HG03060 (cell line): ENCODE data around the gene INO80C.

Experiments
- ATAC-seq: cut with Tn5 transposase; IDR thresholded peaks from one replicate; pipeline ENCODE4 v1.9.1; 2021; ENCODE audit warnings: low read depth, moderate number of reproducible peaks; ENCODE audit not compliant: unreplicated experiment

Gene INO80C, protein sequence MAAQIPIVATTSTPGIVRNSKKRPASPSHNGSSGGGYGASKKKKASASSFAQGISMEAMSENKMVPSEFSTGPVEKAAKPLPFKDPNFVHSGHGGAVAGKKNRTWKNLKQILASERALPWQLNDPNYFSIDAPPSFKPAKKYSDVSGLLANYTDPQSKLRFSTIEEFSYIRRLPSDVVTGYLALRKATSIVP

DNA sequence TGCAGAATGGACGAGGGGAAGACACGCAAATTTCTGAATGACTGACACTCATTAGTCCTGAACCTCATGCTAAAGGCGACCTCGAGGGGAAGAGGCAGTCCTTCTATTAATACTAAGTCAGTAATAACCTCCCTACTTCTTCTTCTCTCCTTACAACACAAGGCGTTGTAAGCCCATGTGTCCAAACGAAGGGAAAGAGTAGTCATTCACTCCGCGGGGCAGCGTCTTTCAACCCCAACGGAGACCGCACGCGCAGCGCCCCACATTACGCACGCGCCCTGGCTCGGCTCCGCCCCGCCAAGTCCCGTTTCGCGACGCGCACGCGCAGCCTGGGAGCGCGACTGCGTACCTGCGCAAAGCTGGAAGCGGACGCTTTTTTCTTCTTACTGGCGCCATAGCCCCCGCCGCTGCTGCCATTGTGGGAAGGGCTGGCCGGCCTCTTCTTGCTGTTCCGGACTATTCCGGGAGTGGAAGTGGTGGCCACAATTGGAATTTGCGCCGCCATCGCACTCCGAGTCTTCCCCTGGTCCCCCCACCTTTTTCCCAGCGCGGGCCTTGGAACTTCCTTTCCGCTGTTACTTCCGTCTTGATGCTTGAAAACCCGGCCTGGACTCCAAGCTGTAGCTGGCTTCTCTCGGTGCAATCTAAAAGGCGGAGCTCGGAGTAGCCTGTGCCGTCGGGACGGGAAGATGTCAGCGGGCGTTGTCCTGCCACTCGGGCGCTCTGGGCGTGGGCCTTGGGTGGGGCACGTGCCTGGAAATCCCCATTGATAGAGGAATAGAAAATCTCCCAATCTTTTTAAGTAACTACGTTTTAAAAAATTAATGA is at the start of gene INO80C:
Gene INO80C, minus strand, starts transcription at position 591 of the 828 bp plus-strand sequence. Its CDS starts 86 bp downstream, at position 505.
- ATAC-seq = peak; percentile 80

DNA sequence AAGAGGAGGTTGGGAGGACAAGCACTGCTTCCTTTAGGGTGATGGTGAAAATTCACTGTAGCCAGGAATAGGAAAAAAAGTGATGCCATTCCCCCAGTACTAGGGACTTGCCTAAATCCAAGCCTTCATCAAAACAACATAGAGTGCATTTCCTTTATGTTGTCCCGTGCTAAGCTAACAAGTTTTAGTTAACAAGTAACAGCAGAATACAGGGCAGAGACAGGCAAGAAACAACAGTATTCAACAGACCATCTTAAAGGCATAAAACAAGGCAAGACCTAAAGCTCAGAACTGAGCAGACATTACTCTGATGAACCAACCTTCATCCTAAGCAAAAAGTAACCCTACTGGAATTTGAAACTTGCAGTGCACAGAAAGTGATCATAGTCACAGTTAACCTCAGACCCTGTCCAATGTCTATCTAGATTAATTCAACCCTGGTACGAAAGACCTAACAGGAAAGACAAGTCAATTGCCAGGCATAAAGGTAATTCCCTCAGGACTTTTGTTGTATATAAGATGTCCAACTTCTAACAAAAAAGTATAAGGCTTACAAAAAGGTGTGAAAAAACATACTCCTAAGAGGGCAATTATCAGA is 49.3 kb upstream of the INO80C start:
- no peak for ATAC-seq

DNA sequence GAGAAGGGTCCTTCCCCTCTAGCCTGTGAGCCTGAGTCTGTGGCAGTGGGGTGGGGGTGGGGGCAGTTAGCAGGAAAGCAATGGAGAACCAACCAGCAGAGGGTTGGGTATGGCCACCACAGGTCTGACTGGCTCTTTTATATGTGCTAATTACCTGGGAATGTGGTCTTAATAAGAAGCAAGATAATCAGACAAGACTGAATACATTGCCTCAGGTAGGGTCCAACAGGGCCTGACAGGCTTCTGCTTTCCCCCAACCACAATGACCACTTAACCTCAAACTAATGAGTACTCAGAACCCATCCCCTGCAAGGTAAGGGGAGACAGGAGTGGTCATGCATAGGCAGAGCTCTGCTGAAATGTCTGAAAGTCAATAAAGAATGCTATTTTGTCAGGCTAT is 44.6 kb upstream of the INO80C start:
- ATAC-seq = no peak

DNA sequence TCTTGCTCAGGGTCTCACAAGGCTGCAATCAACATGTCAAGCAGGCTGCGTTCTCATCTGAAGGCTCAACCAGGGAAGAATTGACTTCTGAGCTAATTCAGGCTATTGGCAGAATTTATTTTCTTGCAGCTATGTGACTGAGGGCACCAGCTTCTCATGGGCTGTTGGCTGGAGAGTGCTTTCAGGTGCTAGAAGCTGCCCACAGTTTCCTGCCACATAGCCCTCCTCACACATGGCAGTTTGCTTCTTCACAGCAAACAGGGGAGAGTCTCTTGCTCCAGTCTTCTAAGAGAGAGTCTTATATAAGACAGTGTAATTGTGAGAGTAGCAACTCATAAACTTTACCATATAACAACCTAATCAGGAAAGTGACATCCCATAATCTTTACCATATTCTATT is 37.5 kb upstream of the INO80C start:
- no peak for ATAC-seq

DNA sequence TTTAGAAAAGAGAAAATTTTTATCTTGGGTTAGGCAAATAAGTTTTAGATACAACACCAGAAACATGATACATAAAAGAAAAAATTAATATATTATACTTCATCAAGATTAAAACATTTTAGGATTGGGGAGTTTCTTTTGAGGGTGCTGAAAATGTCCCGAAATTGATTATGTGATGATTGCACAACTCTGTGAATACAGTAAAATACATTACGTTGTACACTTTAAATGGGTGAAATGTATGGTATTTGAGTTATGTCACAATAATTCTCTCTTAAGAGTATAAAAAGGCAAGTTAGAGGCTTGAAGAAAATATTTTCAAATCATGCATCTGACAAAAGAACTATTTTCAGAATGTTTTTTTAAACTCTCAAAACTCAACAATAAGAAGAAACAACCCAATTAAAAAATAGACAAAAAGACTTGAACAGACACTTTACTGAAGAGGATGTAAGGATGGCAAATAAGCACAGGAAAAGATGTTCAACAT is 36.2 kb upstream of the INO80C start:
- no peak for ATAC-seq

DNA sequence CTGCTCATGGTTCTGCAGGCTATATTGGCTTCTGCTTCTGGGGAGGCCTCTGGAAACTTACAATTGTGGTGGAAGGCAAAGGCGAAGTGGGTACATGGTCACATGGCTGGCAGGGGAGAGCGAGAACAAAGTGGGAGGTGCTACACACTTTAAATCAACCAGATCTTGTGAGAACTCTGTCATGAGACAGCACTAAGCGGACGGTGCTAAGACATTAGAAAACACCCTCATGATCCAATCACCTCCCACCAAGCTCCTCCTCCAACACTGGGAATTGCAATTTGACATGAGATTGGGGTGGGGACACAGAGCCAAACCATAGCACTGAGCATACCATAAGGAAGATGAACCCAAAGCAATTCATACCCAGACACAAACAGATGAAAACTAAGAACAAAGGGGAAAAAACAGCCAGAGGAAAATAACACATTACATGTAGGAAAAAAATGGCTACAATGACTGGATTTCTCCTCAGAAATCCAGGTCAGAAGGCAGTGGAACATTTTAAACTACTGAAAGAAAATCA is 31.1 kb upstream of the INO80C start:
- ATAC-seq = no peak

DNA sequence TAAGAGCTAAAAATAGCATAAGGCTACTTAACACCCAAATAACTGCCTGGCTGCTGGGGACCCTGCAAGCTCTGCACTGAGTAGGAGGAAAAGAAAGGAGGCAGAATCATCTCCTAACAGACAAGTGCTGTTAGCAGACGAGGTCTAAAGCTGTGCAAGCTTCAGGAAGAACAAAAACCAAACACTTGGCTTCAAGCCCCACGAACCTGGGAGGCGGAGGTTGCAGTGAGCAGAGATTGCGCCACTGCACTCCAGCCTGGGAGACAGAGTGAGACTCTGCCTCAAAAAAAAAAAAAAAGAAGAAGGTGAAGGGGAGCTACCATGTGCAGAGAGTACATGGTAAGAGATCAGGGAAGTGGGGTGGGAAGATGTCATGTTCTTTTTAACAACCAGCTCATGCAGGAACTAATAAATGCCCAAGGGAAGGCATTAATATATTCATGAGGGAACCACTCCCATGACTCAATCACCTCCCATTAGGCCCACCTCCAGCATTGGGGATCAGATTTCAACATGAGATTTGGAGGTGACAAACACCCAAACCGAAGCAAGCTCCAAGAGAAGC is 28.8 kb upstream of the INO80C start:
- no peak for ATAC-seq

DNA sequence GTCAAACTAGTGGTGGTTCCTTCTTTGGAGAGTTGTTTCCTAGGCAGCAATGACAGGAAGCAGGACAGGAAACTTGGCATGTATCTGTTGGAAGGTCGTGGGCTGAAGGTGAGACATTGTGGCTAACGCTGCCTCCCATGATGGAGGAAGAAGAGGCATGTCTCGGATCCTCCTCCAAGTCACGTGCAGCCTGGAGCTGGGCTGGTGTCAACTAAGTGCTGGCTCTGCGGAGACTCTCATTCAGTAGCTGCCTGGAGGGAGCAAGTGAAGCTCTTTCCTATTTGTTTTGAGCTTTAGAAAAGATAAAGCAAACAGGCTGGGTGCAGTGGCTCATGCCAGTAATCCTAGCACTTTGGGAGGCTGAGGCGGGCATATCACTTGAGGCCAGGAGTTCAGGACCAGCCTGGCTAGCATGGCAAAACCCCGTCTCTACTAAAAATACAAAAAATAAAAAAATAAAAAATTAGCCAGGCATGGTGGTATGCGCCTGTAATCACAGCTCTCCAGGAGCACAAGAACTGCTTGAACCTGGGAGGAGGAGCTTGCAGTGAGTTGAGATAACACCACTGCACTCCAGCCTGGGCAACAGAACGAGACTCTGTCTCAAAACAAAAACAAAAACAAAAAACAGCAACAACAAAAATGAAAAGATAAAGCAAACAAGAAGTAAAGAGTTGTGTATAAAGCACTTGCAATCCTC is 28.2 kb upstream of the INO80C start:
- no peak for ATAC-seq

DNA sequence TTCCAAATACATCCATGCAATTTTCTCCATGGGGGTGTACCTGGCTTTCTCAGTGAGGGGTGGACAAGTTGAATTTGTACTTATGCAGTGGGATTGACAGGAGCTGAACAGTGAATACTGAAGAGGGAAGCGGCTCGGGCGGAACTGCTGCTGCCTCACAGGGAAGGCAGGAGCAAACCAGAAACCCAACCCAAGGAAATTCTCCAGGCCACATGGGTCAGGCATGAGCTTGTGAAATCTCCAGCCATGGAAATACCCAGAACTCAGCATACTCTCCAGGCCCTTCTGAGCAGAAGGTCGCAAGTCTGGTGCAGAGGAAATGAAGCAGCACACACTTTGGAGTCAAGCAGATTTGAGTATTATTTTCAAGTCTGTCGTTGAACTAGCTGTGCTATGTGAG is 26.5 kb upstream of the INO80C start:
- no peak for ATAC-seq

DNA sequence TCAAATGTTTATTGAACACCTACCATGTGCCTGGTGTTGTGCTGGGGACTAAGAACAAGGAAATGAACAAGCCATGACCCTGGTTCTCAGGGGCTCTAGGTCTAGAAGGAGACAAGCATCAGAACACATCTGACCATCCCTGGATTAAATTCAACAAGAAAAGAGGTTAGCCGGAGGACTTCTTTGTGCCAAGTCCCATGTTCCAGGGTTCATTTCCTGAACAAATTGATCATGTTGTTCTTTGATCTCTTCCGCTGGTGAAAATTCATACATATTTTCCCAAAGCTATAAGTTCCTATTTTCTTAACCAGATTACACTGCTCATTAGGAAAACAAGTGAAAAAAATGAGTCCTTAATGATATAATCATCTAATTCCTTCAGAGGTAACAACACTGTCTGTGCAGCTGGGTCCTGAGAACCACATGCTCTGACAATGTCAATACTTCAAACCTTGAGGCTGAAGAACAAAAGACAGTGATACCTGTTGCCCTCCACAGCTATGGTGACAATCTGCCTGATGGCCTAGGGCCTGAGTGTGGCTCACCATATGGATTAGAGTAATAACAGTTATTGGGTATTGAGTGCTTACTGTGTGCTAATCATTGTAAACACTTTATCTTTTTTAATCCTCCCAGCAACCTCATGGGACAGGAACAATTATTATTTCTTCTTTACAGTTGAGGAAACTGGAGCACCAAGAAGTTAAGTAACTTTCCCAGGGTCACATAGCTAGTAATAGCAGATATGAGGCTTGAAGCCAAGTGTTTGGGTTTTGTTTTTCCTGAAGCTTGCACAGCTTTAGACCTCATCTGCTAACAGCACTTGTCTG is 24.6 kb upstream of the INO80C start:
- ATAC-seq = no peak

DNA sequence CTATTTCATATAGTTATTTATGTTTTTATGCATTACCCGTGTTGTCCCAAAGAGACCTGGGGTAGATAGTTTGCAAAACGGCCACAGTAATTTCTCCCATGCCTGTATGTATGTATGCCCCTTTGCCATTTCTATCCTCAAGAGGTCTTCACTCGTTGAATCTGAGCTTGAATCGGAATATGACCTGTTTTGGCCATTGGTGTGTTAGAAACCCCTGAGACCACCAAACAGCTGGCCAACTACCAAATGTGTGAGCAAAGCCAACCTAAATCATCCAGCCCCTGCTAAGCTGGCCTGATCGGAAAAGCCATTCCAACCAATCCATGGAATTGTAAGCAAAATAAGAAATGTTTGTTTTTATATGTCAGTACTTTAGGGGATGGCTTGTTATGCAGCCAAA is 23.4 kb upstream of the INO80C start:
- no peak for ATAC-seq

DNA sequence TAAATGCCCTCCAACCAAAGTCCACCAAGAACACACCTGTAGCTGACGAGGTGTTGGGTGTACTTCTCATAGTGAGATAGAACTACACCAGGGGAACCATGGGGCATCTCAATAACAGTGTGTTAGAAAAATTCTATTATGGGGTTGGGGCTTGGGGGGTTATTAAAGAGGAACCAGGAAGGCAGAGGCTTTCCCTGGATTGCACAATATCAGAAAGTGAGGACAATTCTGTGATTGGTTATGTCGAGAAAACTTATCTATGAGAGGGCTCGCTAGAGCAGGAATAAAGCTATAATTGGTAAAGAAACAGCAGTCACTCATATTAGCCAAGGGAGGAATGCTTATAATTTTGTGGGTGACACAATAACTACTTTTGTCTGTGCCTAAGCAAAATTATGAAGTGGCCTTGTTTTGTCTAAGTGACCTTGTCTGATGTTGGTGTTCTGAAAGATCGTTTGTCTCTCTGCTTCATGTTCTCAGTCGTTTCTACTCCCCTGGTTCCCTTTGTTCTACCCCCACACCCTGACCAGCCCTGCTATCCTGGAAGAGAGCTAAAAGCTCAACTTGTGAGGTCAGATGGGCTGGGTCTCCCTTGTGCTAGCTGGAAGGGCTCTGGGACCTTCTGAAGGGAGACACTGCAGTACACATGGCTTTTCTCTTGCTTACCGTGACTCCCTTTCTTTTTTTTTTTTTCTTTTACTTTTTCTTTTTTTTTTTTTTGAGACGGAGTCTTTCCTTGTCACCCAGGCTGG is 21.6 kb upstream of the INO80C start:
- ATAC-seq = no peak

DNA sequence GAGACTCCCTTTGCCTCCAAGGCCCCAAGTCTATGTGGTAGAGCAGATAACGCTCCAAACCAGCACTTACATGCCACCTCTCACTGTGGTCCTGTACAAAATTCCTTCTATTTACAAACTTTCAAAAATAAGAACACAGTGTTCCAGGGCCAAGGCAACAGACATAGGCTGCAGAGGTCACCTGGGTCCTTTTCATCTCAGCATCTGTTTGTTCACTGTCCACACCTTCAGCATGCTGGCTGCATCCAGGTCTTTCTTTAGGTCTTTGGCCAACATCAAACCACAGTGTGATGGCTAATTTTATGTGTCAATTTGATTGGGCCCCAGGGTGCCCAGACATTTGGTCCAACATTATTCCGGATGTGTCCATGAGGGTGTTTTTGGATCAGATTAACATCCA is 20.0 kb upstream of the INO80C start:
- ATAC-seq = no peak

DNA sequence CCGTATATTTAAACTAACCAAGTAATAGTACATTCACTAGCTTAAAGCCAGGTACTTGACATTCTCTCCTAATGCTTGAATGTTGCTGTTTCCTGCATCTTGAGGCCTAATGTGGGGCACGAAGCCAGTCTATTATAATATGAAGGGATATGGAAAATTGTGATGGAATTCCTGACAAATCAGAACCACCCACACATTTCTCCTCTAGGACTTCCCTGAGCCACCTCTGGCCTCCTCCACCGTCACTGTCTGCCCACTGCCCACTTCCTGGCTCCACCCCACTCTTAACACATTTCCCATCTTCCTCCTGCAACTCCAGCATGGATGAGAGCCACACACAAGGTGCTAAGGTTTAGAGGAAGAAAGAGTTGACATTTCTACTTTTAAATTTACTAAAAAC is 19.0 kb upstream of the INO80C start:
- ATAC-seq = no peak

DNA sequence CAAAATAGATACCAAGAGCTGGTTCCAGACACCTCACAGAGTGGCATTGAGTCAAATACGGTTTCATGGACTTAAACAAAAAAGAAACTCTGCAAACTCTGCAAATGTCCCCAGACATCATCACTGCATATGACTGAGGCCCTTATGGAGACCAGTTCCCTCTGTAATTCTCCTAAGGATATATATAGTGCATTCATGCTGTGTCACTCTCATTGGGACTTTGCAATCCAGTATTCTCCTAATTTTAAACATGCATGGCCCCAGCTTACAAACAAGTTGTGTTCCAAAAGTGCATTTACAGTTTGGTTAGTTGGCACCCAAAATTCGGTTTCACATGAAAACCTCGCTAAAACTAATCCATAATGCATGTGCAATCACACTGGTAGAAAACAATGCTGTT is 18.6 kb upstream of the INO80C start:
- no peak for ATAC-seq

DNA sequence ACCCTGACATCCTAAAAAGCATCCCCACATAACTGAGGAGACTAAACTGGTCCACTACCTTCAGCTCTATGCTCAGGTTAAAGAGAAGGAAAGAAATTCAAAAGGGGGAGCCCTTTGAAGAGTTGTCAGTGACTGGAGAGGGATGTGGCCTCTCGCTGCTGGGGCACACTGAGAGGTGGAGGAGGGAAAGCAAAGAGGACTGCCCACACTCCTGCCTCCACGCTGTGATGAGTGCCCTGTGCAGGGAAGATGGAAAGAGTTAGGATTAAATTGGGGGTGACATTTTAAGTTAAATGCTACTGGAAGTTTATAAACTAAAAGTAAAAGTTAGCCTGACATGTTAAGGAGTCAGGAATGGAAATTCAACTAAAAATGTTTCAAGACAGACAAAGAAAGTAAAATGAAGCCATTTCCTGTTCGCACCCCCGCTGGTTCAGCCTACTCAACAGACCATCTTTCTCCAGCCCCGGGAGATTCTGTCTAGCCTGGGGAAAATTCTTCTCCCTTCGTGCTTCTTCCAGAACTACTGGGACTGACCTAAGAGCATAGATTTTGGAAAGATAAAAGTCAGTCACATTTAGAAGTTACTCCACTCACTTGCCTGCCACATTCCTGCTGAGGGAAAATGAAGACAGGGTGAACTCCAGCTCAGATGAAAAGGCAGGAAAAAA is 17.8 kb upstream of the INO80C start:
- no peak for ATAC-seq

DNA sequence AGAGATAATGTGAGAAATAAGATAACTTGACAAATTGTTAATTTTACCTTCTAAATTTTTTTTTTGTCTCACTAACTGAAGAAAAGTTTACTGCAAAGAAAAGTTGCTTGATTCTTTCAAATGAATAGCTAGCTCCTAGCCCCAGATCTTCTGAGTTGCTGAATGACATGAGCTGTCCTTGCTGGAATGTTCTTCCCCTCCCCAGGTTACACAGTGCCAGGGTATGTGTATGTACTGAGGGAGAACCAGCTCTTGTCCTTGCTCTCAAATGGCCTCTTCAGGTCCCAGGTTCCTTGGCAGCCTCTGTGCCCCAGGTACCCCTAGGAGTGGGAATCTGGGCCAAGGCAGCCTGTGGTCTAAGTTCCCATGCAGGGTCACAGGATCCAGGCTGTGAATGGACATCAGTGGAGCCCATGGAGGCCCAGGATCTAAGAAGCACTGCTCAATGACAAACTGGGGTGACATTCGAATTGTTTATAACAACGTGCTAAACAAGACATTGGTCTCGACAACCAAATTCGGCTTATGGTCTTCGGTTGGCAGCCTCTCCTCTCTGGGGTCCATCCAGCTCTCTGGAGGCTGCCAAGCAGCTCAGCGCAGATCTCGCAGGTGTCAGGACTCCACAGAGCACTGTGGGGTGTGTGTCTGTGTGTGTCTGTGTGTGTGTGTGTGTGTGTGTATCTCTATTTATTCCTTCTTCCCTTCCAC is 17.1 kb upstream of the INO80C start:
- ATAC-seq = no peak

DNA sequence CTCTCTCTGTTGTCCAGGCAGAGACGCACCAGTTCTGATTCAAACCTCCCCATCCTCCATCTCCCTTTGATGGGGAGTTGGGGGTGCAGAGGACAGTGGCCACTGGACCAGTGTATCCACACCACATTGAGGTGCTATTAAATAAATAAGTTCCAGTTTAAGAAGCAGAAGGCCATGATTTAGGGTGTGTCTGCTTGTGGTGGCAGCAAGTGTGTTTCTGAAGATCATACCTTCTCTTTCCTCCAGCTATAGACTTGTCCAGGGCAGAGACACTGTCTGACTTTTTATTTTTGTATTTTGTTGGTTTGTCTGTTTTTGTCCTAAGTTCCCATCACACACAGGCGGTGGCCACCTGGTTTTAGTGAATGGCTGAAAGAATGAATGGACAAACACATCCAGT is 16.5 kb upstream of the INO80C start:
- no peak for ATAC-seq
